Tracheal epithelial cell (primary cell): ENCODE results near the gene HAVCR1. TPM values are rescaled to one million over a fixed set of nuclear protein-coding genes. Genes with fewer than 3 reads are reported as not detected.

ENCODE experiments used
- total RNA-seq: library from RNA; depleted of rRNA; stranded (reverse); fragments of >200 nt; gene quantifications from 2 replicates; pipeline ENCODE4 v1.2.1, GENCODE V29; 2014

The HAVCR1 gene
- 55.2 TPM in 1 of 2 replicates, not detected in the other for total RNA-seq

GRCh38 chr5:157059093-157059539 lies at the start of gene HAVCR1:
Gene HAVCR1, minus strand, starts transcription at chr5:157059116. Its CDS starts 1,173 bp downstream, at chr5:157057943.

Other genes starting within 250 kb of the HAVCR1 start
- under 0.01 TPM in 1 of 2 replicates, not detected in the other for gene PPP1R2B, start 208.8 kb downstream of the HAVCR1 start, total RNA-seq
- gene TIMD4, start 95.9 kb downstream of the HAVCR1 start, total RNA-seq: 0.72 TPM in 1 of 2 replicates, not detected in the other
- gene HAVCR2, start 49.9 kb upstream of the HAVCR1 start, total RNA-seq: 0.43 and 0.72 TPM in 2 replicates
- gene MED7, start 83.7 kb upstream of the HAVCR1 start, total RNA-seq: 6.0 and 8.1 TPM in 2 replicates
- gene GARIN3, start 107.1 kb upstream of the HAVCR1 start, total RNA-seq: not detected in 2 replicates
- not detected in 2 replicates for gene ITK, start 121.7 kb upstream of the HAVCR1 start, total RNA-seq
- 2.1 and 8.0 TPM in 2 replicates for gene CYFIP2, start 207.0 kb upstream of the HAVCR1 start, total RNA-seq